ENCODE results near the gene UQCR10. TPM values are rescaled to one million over a fixed set of nuclear protein-coding genes. Genes with fewer than 3 reads are reported as not detected.

UQCR10 gene
- total and polyA plus RNA-seq, 11 donors = 244 to 1,063 (median 321) TPM

- DNase-seq = no peak
- Histone ChIP-seq H3K4me3 (peak within 1 kb of the TSS in 1 of 12 donors; percentile 29), H3K27ac (no peak within 1 kb of the TSS), H3K36me3 (no peaks in the 10 kb centered on the region), H3K27me3 (peaks cover 21 to 60% (median 39%) of the 10 kb centered on the region in 9 donors), H3K9me3 (no peaks in the 10 kb centered on the region), H3K4me1 (peaks cover 0 to 16% (median 0%) of the 10 kb centered on the region in 12 donors)
- intact Hi-C loops (cut with DNase I) = no loop called here
- WGBS, 4 donors = 0 to 1% (median 1%) methylated on average over 21 to 115 of the region's 115 CpGs
- no peak for TF ChIP-seq POLR2A (IDR thresholded peaks at IDR 0.05)
- no peak for ATAC-seq
Measured at GRCh38 chr22:29719899-29720645, 47.1 kb upstream of the UQCR10 start, which contains the start of gene CABP7. CABP7 (plus strand) TSS chr22:29720003; CDS start chr22:29720425, 422 bp downstream.

GRCh38 chr22:29720811-29721323 lies 46.3 kb upstream of the UQCR10 start:
- DNase-seq (no peak), ATAC-seq (no peak)
- Histone ChIP-seq H3K4me3 (peak overlapping the region in 1 of 12 donors; percentile 23), H3K27ac (no peak overlapping the region), H3K36me3 (no peaks in the 10 kb centered on the region), H3K9me3 (no peaks in the 10 kb centered on the region), H3K4me1 (peaks cover 0 to 16% (median 0%) of the 10 kb centered on the region in 12 donors), H3K27me3 (peaks cover 21 to 60% (median 39%) of the 10 kb centered on the region in 9 donors)
- intact Hi-C loops (cut with DNase I) = no loop called here
- 1 to 6% (median 4%) methylated on average over 34 to 53 of the region's 53 CpGs for WGBS, 4 donors
- TF ChIP-seq POLR2A (IDR thresholded peaks at IDR 0.05) (no peak), CTCF (IDR thresholded peaks at IDR 0.05) (no peak)

- no peak overlapping the region for H3K27ac ChIP-seq
- intact Hi-C loops (cut with DNase I) = no loop called here
- no peak for TF ChIP-seq CTCF (IDR thresholded peaks at IDR 0.05)
- TF ChIP-seq POLR2A (IDR thresholded peaks at IDR 0.05) = no peak
- H3K9me3 ChIP-seq = no peaks in the 10 kb centered on the region
- no peak for DNase-seq
- no peak for ATAC-seq
- no peaks in the 10 kb centered on the region for H3K36me3 ChIP-seq
- peaks cover 21 to 60% (median 39%) of the 10 kb centered on the region in 9 donors for H3K27me3 ChIP-seq
- no peak overlapping the region for H3K4me3 ChIP-seq
- peaks cover 0 to 16% (median 0%) of the 10 kb centered on the region in 12 donors for H3K4me1 ChIP-seq
- WGBS, 4 donors = 73 to 83% (median 77%) methylated on average over 1 to 7 of the region's 7 CpGs
Measured at GRCh38 chr22:29722151-29722550, 45.0 kb upstream of the UQCR10 start.

GRCh38 chr22:29722587-29722986 lies 44.6 kb upstream of the UQCR10 start:
- ATAC-seq = no peak

GRCh38 chr22:29723766-29724165 lies 43.4 kb upstream of the UQCR10 start:
- 80 to 96% (median 89%) methylated on average over 3 to 10 of the region's 10 CpGs for whole genome bisulfite sequencing, 4 donors
- ATAC-seq (no peak), DNase-seq (no peak)
- intact Hi-C loops (cut with DNase I) = no loop called here
- Histone ChIP-seq H3K9me3 (no peaks in the 10 kb centered on the region), H3K4me3 (no peak overlapping the region), H3K4me1 (peaks cover 0 to 16% (median 0%) of the 10 kb centered on the region in 12 donors), H3K36me3 (no peaks in the 10 kb centered on the region), H3K27ac (no peak overlapping the region), H3K27me3 (peaks cover 18 to 45% (median 28%) of the 10 kb centered on the region in 9 donors)
- TF ChIP-seq CTCF (IDR thresholded peaks at IDR 0.05) (no peak), POLR2A (IDR thresholded peaks at IDR 0.05) (no peak)

More at GRCh38 chr22:29722587-29722986, 44.6 kb upstream of the UQCR10 start:
- no peak overlapping the region for H3K27ac ChIP-seq
- TF ChIP-seq POLR2A (IDR thresholded peaks at IDR 0.05) = no peak
- H3K4me3 ChIP-seq = no peak overlapping the region
- H3K27me3 ChIP-seq = peaks cover 21 to 57% (median 39%) of the 10 kb centered on the region in 9 donors
- DNase-seq = no peak
- H3K4me1 ChIP-seq = peaks cover 0 to 16% (median 0%) of the 10 kb centered on the region in 12 donors
- no peaks in the 10 kb centered on the region for H3K9me3 ChIP-seq
- WGBS, 4 donors = 70 to 76% (median 71%) methylated on average over 13 to 16 of the region's 16 CpGs
- no peaks in the 10 kb centered on the region for H3K36me3 ChIP-seq
- intact Hi-C loops (cut with DNase I) = no loop called here

All from heart left ventricle (tissue), 16 donors.